K562 (cell line): ENCODE results near the gene HNRNPA3. TPM values are rescaled to one million over a fixed set of nuclear protein-coding genes. Genes with fewer than 3 reads are reported as not detected.

Experiments
- ATAC-seq: fragments of 200-7000 bp; cut with Tn5 transposase; 3 replicates; pipeline ENCODE4 v1.9.1; 2020; ENCODE audit warnings: moderate library complexity
- BruUV-seq: library from RNA; stranded (reverse); fragments of 400-500 nt; replicated peaks from 2 replicates; lab custom pipeline; 2021; lab: Mats Ljungman, UMichigan
- CTCF ChIA-PET: fragments of 300-600 bp; formaldehyde crosslinking; extraction: SDS; loops from one replicate; lab custom pipeline; 2021; ENCODE audit warnings: low intra/inter-chr PET ratio; lab: Yijun Ruan, JAX
- POLR2A ChIA-PET: fragments of 300-600, 350-650 bp; sonication (Branson Sonifier 250); formaldehyde crosslinking; extraction: SDS; loops from one replicate; lab custom pipeline; 2021; ENCODE audit warnings: antibody characterized with exemption, inconsistent platforms; lab: Yijun Ruan, JAX
- DNase-seq, 4 experiments: peaks; one replicate each; pipeline versions ENCODE4 v3.0.0 to v3.0.0-alpha.2; 2011 to 2018; ENCODE audit warnings: low spot score in 3 of 4, mixed read lengths in 3 of 4; ENCODE audit errors: extremely low read depth in 1 of 4
- FAIRE-seq: peaks from 2 replicates; lab custom pipeline; 2011; peaks lifted over from hg19 to GRCh38; lab: Jason Lieb, UNC
- H2AFZ ChIP-seq: 2 replicates; pipeline ENCODE4 v1.6.0; 2011; ENCODE audit warnings: low read depth, low read length, control low read depth, inconsistent platforms
- H3K27ac ChIP-seq: fragments of 200-600 bp; 3 replicates; pipeline ENCODE4 v1.8.0; 2011; ENCODE audit warnings: low read depth, mild to moderate bottlenecking, control low read depth, inconsistent platforms, low read length, moderate library complexity, mixed read lengths; ENCODE audit errors: extremely low read depth
- H3K27me3 ChIP-seq, 2 experiments: fragments of 300-600 bp in 1 of 2; 2 replicates in 1 of 2; 3 replicates in 1 of 2; pipeline versions ENCODE4 v1.6.0 to v1.8.0; 2011; ENCODE audit warnings: inconsistent platforms in 2 of 2, low read length in 2 of 2, mild to moderate bottlenecking in 1 of 2, mixed read lengths in 1 of 2, moderate library complexity in 1 of 2; ENCODE audit not compliant: control insufficient read depth in 2 of 2, insufficient read depth in 2 of 2
- H3K36me3 ChIP-seq: fragments of 300-600 bp; 3 replicates; pipeline ENCODE4 v1.8.0; 2011; ENCODE audit warnings: mild to moderate bottlenecking, low read length, inconsistent platforms; ENCODE audit not compliant: control insufficient read depth, insufficient read depth
- H3K4me1 ChIP-seq, 2 experiments: fragments of 200-600 bp in 1 of 2; replicated peaks in 1 of 2; 2 replicates in 1 of 2; 3 replicates in 1 of 2; pipeline versions ENCODE4 v1.5.1 to v1.8.0; 2011; ENCODE audit warnings: inconsistent platforms in 2 of 2, low read length in 2 of 2, mild to moderate bottlenecking in 1 of 2, mixed read lengths in 1 of 2, moderate library complexity in 1 of 2; ENCODE audit not compliant: control insufficient read depth in 2 of 2, insufficient read depth in 2 of 2
- H3K4me2 ChIP-seq: 2 replicates; pipeline ENCODE4 v1.6.1; 2011; ENCODE audit warnings: low read length, control low read depth, inconsistent platforms, mixed read lengths; ENCODE audit not compliant: insufficient read depth
- H3K4me3 ChIP-seq: fragments of 200-600 bp; sonication (generic), shearing (Covaris generic); 2 replicates; pipeline ENCODE4 v1.5.1; 2016; ENCODE audit warnings: control low read depth, inconsistent platforms
- H3K79me2 ChIP-seq: fragments of 200-600 bp; 3 replicates; pipeline ENCODE4 v1.8.0; 2011; ENCODE audit warnings: low read length, inconsistent platforms; ENCODE audit not compliant: control insufficient read depth, insufficient read depth
- H3K9ac ChIP-seq, 2 experiments: 2 replicates each; pipeline versions ENCODE4 v1.6.0 to v1.6.1; 2011; ENCODE audit warnings: low read depth in 2 of 2, low read length in 2 of 2, control low read depth in 1 of 2, inconsistent platforms in 1 of 2, mild to moderate bottlenecking in 1 of 2, mixed read lengths in 1 of 2; ENCODE audit not compliant: insufficient read depth in 1 of 2
- H3K9me1 ChIP-seq: one replicate; pipeline ENCODE4 v1.6.0; 2011; ENCODE audit warnings: inconsistent platforms, mild to moderate bottlenecking, low read length, moderate library complexity; ENCODE audit not compliant: control insufficient read depth, insufficient read depth
- H3K9me3 ChIP-seq: replicated peaks from 2 replicates; pipeline ENCODE4 v1.5.1; 2011; ENCODE audit warnings: low read depth, low read length, inconsistent platforms; ENCODE audit not compliant: control insufficient read depth, insufficient read depth
- H4K20me1 ChIP-seq: replicated peaks from 2 replicates; pipeline ENCODE4 v1.6.1; 2011; ENCODE audit warnings: low read length, inconsistent platforms, mixed read lengths; ENCODE audit not compliant: control insufficient read depth, insufficient read depth
- C11orf30 ChIP-seq: fragments of 450-650 bp; IDR thresholded peaks from 2 replicates; pipeline ENCODE4 v1.6.1; 2016; ENCODE audit warnings: low read depth, mild to moderate bottlenecking
- MBD1 ChIP-seq: fragments of 250-450 bp; sonication (Bioruptor Pico); IDR thresholded peaks from 2 replicates; pipeline ENCODE4 v1.8.0; 2022; ENCODE audit warnings: inconsistent platforms
- POLR2H ChIP-seq: IDR thresholded peaks from 2 replicates; pipeline ENCODE4 v1.6.1; 2016; ENCODE audit warnings: missing genetic modification characterization, low read depth, mild to moderate bottlenecking, control low read depth, missing compliant biosample characterization, moderate library complexity
- TRIM24 ChIP-seq, 2 experiments: fragments of 450-650 bp; IDR thresholded peaks; 2 replicates each; pipeline ENCODE4 v1.6.1; 2016
- ZFPM2 ChIP-seq: fragments of 250-450 bp; sonication (Bioruptor Pico); IDR thresholded peaks from 2 replicates; pipeline ENCODE4 v1.5.1; 2022; ENCODE audit warnings: mild to moderate bottlenecking
- ZNF316 ChIP-seq: fragments of 450-650 bp; IDR thresholded peaks from 2 replicates; pipeline ENCODE4 v1.6.1; 2016
- ZNF589 ChIP-seq: fragments of 200-800 bp; sonication (Bioruptor generic); IDR thresholded peaks from 2 replicates; pipeline ENCODE4 v1.6.1; 2016; ENCODE audit warnings: low read depth, missing genetic modification characterization, missing compliant biosample characterization
- ZNF780A ChIP-seq: fragments of 250-450 bp; sonication (Bioruptor Pico); IDR thresholded peaks from 2 replicates; pipeline ENCODE4 v1.5.0; 2021; ENCODE audit warnings: mild to moderate bottlenecking
- WGBS: fragments of 100-300 bp; shearing (Covaris generic); methylation state at CpG from one replicate; pipeline ENCODE4 v1.1.6; 2016; ENCODE audit warnings: low coverage, mixed read lengths; ENCODE audit not compliant: insufficient coverage; ENCODE audit errors: missing lambda C conversion rate; 5-methylcytosine and 5-hydroxymethylcytosine counted together
- in situ Hi-C: fragments of 300-500 bp; cut with MboI; formaldehyde crosslinking; loops from 4 replicates; pipeline ENCODE4 v1.15.0; 2018; ENCODE audit warnings: inconsistent platforms, mixed read lengths
- intact Hi-C: fragments of 100-400 bp; cut with micrococcal nuclease; formaldehyde crosslinking; loops from 2 replicates; pipeline ENCODE4 v1.14.2; 2022
- polyA plus RNA-seq, 8 experiments: library from polyadenylated mRNA; depleted of rRNA in 4 of 8; stranded (reverse) in 5 of 8; unstranded in 3 of 8; fragments of >200 nt; fragmentation: Nextera tagmentation in 2 of 8; fragmentation: Illumina TruSeq in 1 of 8; extraction: Ambion mirVana in 2 of 8; extraction: Trizol in 1 of 8; gene quantifications; 2 replicates each; pipeline versions ENCODE4 v1.2.1 to v1.2.3, GENCODE V29; 2011 to 2014; ENCODE audit warnings: inconsistent platforms in 1 of 8, missing spikeins in 1 of 8
- total RNA-seq, 7 experiments: library from RNA; depleted of rRNA in 6 of 7; stranded (reverse); fragments of >200 nt in 6 of 7; fragmentation: Illumina TruSeq in 2 of 7; extraction: Trizol in 2 of 7; gene quantifications; 2 replicates each; pipeline versions ENCODE4 v1.2.1 to v1.2.3, GENCODE V29; 2011 to 2021; ENCODE audit warnings: low replicate concordance in 1 of 7

The HNRNPA3 gene
- total and polyA plus RNA-seq, 9 of the 15 experiments (the other 6 are each of a cell fraction or from before 2014, with no cell fraction given) = 72.8 to 428 (median 192) TPM

GRCh38 chr2:177253704-177254103, 41.1 kb downstream of the HNRNPA3 start:
- peaks cover 61% of the 10 kb centered on the region for H4K20me1 ChIP-seq
- 80% methylated on average over 3 of the region's 3 CpGs for WGBS
- no peak for FAIRE-seq

More at GRCh38 chr2:177253704-177254103, 41.1 kb downstream of the HNRNPA3 start:
- Histone ChIP-seq H3K4me1 (peaks cover 35 to 81% of the 10 kb centered on the region in 2 experiments), H3K27ac (no peak overlapping the region; the same call in 2 of the 3 replicates), H3K36me3 (peaks cover 70% of the 10 kb centered on the region), H3K27me3 (no peaks in the 10 kb centered on the region), H3K9ac (peak overlapping the region in 1 of 2 experiments; percentile 47; a peak in 1 of 4 replicates), H3K9me3 (peaks cover 10% of the 10 kb centered on the region), H3K79me2 (peaks cover 100% of the 10 kb centered on the region), H3K9me1 (peaks cover 19% of the 10 kb centered on the region), H3K4me3 (no peak overlapping the region), H3K4me2 (0 out of 2 replicates have a peak overlapping the region, but pooled peaks have one; percentile 62), H2AFZ (no peak overlapping the region)
- ATAC-seq (no peak), DNase-seq (no peak)
- TF ChIP-seq MBD1 (CRISPR knock-in tag) = 0 out of 2 replicates have a peak, but pooled peaks have one; percentile 3
- 0 out of 2 replicates have a peak, but pooled peaks have one; percentile 13 for TF ChIP-seq POLR2H (tag)
- no peak for TF ChIP-seq ZFPM2 (CRISPR knock-in tag)
- TF ChIP-seq ZNF316 = peak; percentile 76
- no peak for TF ChIP-seq ZNF780A (CRISPR knock-in tag)
- TF ChIP-seq ZNF589 = no peak
- TF ChIP-seq C11orf30 = peak; percentile 74
- no peak for TF ChIP-seq TRIM24 (IDR thresholded peaks at IDR 0.05)
- intact Hi-C loops = loop anchor here (1.0 to 2.0 kb wide), 4 partner anchors 10 to 85 kb away; partner anchors contain the start of gene HNRNPA3
- POLR2A ChIA-PET = interaction anchor here (1.2 to 10.9 kb wide), 5 partner anchors 9 to 42 kb away, joined by 3 to 199 read pairs (median 18); partner anchors contain the start of genes HNRNPA3 and NFE2L2
- in situ Hi-C loops = no loop called here
- CTCF ChIA-PET = interaction anchor here (0.5 kb wide), 1 partner anchor 276 kb away, joined by 3 read pairs; no protein-coding TSS in a partner anchor
- BruUV-seq = no TSS peak
